HG03025 (cell line): ENCODE results near the gene HPCAL1.

Experiments used
- ATAC-seq: cut with Tn5 transposase; IDR thresholded peaks from one replicate; pipeline ENCODE4 v1.9.1; 2021; ENCODE audit warnings: mild to moderate bottlenecking, moderate library complexity; ENCODE audit not compliant: unreplicated experiment, low FRiP score

HPCAL1 gene

GRCh38 chr2:10381997-10382353 lies 79.3 kb downstream of the HPCAL1 start:
- ATAC-seq = no peak

GRCh38 chr2:10382354-10383061 lies 79.8 kb downstream of the HPCAL1 start:
- ATAC-seq = no peak

GRCh38 chr2:10383960-10384734 lies 81.4 kb downstream of the HPCAL1 start:
- no peak for ATAC-seq

GRCh38 chr2:10385501-10385900 lies 82.8 kb downstream of the HPCAL1 start:
- ATAC-seq = no peak

GRCh38 chr2:10385933-10386773 lies 83.4 kb downstream of the HPCAL1 start:
- no peak for ATAC-seq

GRCh38 chr2:10387033-10387432 lies 84.3 kb downstream of the HPCAL1 start:
- ATAC-seq = no peak

- ATAC-seq = no peak
These were observed 86.4 kb downstream of the HPCAL1 start for GRCh38 chr2:10388954-10389560.

- no peak for ATAC-seq
These were observed 86.9 kb downstream of the HPCAL1 start for GRCh38 chr2:10389573-10389972.

GRCh38 chr2:10390369-10390801 lies 87.7 kb downstream of the HPCAL1 start:
- no peak for ATAC-seq

GRCh38 chr2:10392100-10392499 lies 89.4 kb downstream of the HPCAL1 start:
- no peak for ATAC-seq

- ATAC-seq = no peak
These were observed 89.8 kb downstream of the HPCAL1 start for GRCh38 chr2:10392548-10392947.

- no peak for ATAC-seq
These were observed 90.4 kb downstream of the HPCAL1 start for GRCh38 chr2:10392951-10393639.

- no peak for ATAC-seq
These were observed 90.9 kb downstream of the HPCAL1 start for GRCh38 chr2:10393640-10393982.

- no peak for ATAC-seq
These were observed 93.2 kb downstream of the HPCAL1 start for GRCh38 chr2:10395893-10396292.

- no peak for ATAC-seq
These were observed 93.8 kb downstream of the HPCAL1 start for GRCh38 chr2:10396464-10396863.

- no peak for ATAC-seq
These were observed 94.7 kb downstream of the HPCAL1 start for GRCh38 chr2:10397297-10397875.

- no peak for ATAC-seq
These were observed 95.2 kb downstream of the HPCAL1 start for GRCh38 chr2:10397878-10398277.

GRCh38 chr2:10398496-10398895 lies 95.8 kb downstream of the HPCAL1 start:
- no peak for ATAC-seq

GRCh38 chr2:10399358-10399757 lies 96.7 kb downstream of the HPCAL1 start:
- ATAC-seq = no peak

GRCh38 chr2:10400002-10400401 lies 97.3 kb downstream of the HPCAL1 start:
- ATAC-seq = no peak
